RWPE1 (cell line): ENCODE results near the gene GDF10.

Experiments used
- CTCF ChIA-PET: fragments of 350-600 bp; sonication (Branson Sonifier 250); formaldehyde crosslinking; extraction: SDS; loops from one replicate; lab custom pipeline; 2021; lab: Yijun Ruan, JAX
- POLR2A ChIA-PET: fragments of 400-600 bp; formaldehyde crosslinking; extraction: SDS; loops from one replicate; lab custom pipeline; 2020; ENCODE audit warnings: antibody characterized with exemption; ENCODE audit not compliant: low non-redundant PET; lab: Yijun Ruan, JAX
- DNase-seq: peaks from one replicate; pipeline ENCODE4 v3.0.0; 2012; ENCODE audit warnings: low spot score
- H3K27ac ChIP-seq: fragments of 450-650 bp; 2 replicates; pipeline ENCODE4 v1.5.1; 2017
- TF ChIP-seq, protein P1 (sequence below): fragments of 450-650 bp; conservative IDR thresholded peaks from 2 replicates; pipeline ENCODE4 v1.5.1; 2017; ENCODE audit warnings: low read depth, mild to moderate bottlenecking

The GDF10 gene

DNA sequence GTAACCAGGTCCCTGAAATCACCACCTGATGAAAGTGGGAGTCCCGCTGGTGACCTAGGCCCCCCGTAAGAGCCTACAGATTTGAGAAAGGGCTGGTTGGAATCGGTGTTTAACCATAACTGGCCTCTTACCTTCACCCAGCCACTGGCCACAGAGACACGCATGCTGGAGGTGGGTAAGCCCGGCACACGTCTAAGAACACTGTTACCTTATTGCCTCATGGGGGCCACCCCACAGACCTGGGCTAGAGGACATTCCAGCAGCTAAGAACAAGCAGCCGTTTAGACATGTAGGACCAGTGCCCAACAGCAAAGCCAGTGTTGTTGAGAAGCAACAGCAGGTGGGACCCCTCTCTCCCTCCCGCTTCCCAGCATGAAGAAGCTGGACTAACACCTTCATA lies 19.8 kb downstream of the GDF10 start:
- TF ChIP-seq, protein P1, sequence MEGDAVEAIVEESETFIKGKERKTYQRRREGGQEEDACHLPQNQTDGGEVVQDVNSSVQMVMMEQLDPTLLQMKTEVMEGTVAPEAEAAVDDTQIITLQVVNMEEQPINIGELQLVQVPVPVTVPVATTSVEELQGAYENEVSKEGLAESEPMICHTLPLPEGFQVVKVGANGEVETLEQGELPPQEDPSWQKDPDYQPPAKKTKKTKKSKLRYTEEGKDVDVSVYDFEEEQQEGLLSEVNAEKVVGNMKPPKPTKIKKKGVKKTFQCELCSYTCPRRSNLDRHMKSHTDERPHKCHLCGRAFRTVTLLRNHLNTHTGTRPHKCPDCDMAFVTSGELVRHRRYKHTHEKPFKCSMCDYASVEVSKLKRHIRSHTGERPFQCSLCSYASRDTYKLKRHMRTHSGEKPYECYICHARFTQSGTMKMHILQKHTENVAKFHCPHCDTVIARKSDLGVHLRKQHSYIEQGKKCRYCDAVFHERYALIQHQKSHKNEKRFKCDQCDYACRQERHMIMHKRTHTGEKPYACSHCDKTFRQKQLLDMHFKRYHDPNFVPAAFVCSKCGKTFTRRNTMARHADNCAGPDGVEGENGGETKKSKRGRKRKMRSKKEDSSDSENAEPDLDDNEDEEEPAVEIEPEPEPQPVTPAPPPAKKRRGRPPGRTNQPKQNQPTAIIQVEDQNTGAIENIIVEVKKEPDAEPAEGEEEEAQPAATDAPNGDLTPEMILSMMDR = no peak
- no peak overlapping the region for H3K27ac ChIP-seq
- ChIA-PET POLR2A (no interaction called here), CTCF (interaction anchor here (0.6 kb wide), 1 partner anchor 44 kb away, joined by 3 read pairs; no protein-coding TSS in a partner anchor)
- no peak for DNase-seq

DNA sequence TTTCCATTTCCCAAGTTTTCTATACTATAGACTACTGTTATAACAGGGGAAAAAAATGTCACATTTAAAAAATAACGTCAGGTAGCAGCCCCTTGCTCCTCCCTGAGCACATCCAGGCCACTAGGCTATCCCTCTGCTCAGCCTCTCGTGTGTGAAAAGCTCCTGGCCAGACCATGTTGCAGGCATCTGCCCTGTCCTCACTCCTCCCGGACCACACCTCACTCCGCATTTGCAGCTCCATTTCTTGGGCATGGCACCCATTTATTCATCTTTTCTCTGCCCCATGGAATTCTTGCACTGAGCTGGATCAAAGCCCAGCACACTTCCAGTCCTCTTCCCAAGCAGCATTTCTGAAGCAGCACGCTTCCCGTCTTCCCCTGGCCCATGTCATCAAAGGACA lies 20.8 kb downstream of the GDF10 start:
- ChIA-PET POLR2A (no interaction called here), CTCF (interaction anchor here (0.6 to 1.6 kb wide), 2 partner anchors 273 to 1649 kb away, joined by 3 to 4 read pairs; no protein-coding TSS in a partner anchor)
- DNase-seq = no peak
- TF ChIP-seq, protein P1 = no peak
- H3K27ac ChIP-seq = no peak overlapping the region

- H3K27ac ChIP-seq = no peak overlapping the region
- no peak for DNase-seq
- TF ChIP-seq, protein P1 = no peak
- POLR2A ChIA-PET = no interaction called here
- CTCF ChIA-PET = interaction anchor here (1.6 kb wide), 1 partner anchor 274 kb away, joined by 4 read pairs; no protein-coding TSS in a partner anchor
These were observed 21.7 kb downstream of the GDF10 start for GRCh38 chr10:47321521-47322195.

- H3K27ac ChIP-seq = no peak within 1 kb of the TSS
- TF ChIP-seq, protein P1 = no peak
- ChIA-PET CTCF (interaction anchor here (0.9 kb wide), 1 partner anchor 10 kb away, joined by 4 read pairs; no protein-coding TSS in a partner anchor), POLR2A (no interaction called here)
- DNase-seq = no peak
These were observed 22.5 kb downstream of the GDF10 start, which contains the start of gene GDF2 for GRCh38 chr10:47322300-47323061. TSS of gene GDF2 (plus strand) at chr10:47322454. CDS start at chr10:47322669, 215 bp downstream.

- TF ChIP-seq, protein P1 = no peak
- POLR2A ChIA-PET = no interaction called here
- CTCF ChIA-PET = interaction anchor here (0.9 kb wide), 1 partner anchor 11 kb away, joined by 4 read pairs; no protein-coding TSS in a partner anchor
These were observed 23.1 kb downstream of the GDF10 start for GRCh38 chr10:47323087-47323486.

GRCh38 chr10:47323636-47324296 lies 23.8 kb downstream of the GDF10 start:
- CTCF ChIA-PET = no interaction called here
- POLR2A ChIA-PET = no interaction called here
- no peak for DNase-seq
- H3K27ac ChIP-seq = no peak overlapping the region
- TF ChIP-seq, protein P1 = no peak

More at GRCh38 chr10:47323087-47323486, 23.1 kb downstream of the GDF10 start:
- no peak for DNase-seq
- no peak overlapping the region for H3K27ac ChIP-seq
